Neutrophil (primary cell): ENCODE data around the gene IL23R.

Experiments
- H3K27ac ChIP-seq: fragments of 200-600 bp; sonication (generic); 2 replicates; pipeline ENCODE4 v1.5.1; 2016; ENCODE audit warnings: mild to moderate bottlenecking, moderate library complexity
- H3K27me3 ChIP-seq: fragments of 200-600 bp; sonication (generic); 2 replicates; pipeline ENCODE4 v1.6.0; 2016; ENCODE audit warnings: mild to moderate bottlenecking
- H3K36me3 ChIP-seq: fragments of 200-600 bp; sonication (generic); 2 replicates; pipeline ENCODE4 v1.5.1; 2017
- H3K4me1 ChIP-seq, 2 experiments: fragments of 200-600 bp in 1 of 2; sonication (generic) in 1 of 2; 1 replicate in 1 of 2; 2 replicates in 1 of 2; pipeline versions ENCODE4 v1.5.1 to v1.6.1; 2013 to 2016; ENCODE audit warnings: low read depth in 1 of 2, low read length in 1 of 2, mild to moderate bottlenecking in 1 of 2, moderate library complexity in 1 of 2; ENCODE audit not compliant: control insufficient read depth in 1 of 2, insufficient read depth in 1 of 2
- H3K4me3 ChIP-seq, 2 experiments: fragments of 200-600 bp in 1 of 2; sonication (generic) in 1 of 2; 1 replicate in 1 of 2; 2 replicates in 1 of 2; pipeline ENCODE4 v1.5.1; 2013 to 2016; ENCODE audit warnings: low read depth in 1 of 2, low read length in 1 of 2, mild to moderate bottlenecking in 1 of 2, moderate library complexity in 1 of 2
- H3K9me3 ChIP-seq: fragments of 200-600 bp; sonication (generic); 2 replicates; pipeline ENCODE4 v1.5.1; 2016
- TF ChIP-seq, protein P1 (sequence below): fragments of 200-600 bp; sonication (generic); IDR thresholded peaks from 2 replicates; pipeline ENCODE4 v1.5.1; 2016; ENCODE audit warnings: antibody characterized with exemption

Gene IL23R

DNA sequence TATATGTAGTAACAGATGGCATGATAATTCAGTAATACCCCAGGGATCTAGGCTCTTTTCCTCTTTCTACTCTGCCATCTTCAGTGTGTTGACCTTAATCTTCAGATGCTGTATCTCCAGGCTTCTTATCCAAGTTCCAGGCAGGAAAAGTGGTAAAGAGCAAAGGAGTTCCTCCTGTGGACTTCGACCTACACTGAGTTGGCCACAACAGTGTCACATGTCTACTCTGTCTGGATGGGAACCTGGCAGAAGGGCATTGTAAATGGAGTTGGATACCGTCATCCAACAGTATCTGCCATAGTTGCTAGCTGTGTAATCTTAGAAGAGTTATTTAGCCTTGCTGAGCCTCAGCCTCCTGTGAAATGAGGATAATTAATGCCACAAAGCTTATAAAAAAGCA lies 21.9 kb downstream of the IL23R start:
- no peak overlapping the region for H3K27ac ChIP-seq
- no peaks in the 10 kb centered on the region for H3K36me3 ChIP-seq
- H3K27me3 ChIP-seq: no peaks in the 10 kb centered on the region
- TF ChIP-seq, protein P1, sequence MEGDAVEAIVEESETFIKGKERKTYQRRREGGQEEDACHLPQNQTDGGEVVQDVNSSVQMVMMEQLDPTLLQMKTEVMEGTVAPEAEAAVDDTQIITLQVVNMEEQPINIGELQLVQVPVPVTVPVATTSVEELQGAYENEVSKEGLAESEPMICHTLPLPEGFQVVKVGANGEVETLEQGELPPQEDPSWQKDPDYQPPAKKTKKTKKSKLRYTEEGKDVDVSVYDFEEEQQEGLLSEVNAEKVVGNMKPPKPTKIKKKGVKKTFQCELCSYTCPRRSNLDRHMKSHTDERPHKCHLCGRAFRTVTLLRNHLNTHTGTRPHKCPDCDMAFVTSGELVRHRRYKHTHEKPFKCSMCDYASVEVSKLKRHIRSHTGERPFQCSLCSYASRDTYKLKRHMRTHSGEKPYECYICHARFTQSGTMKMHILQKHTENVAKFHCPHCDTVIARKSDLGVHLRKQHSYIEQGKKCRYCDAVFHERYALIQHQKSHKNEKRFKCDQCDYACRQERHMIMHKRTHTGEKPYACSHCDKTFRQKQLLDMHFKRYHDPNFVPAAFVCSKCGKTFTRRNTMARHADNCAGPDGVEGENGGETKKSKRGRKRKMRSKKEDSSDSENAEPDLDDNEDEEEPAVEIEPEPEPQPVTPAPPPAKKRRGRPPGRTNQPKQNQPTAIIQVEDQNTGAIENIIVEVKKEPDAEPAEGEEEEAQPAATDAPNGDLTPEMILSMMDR: no peak
- H3K4me1 ChIP-seq: no peaks in the 10 kb centered on the region
- H3K9me3 ChIP-seq: no peaks in the 10 kb centered on the region
- no peak overlapping the region for H3K4me3 ChIP-seq

DNA sequence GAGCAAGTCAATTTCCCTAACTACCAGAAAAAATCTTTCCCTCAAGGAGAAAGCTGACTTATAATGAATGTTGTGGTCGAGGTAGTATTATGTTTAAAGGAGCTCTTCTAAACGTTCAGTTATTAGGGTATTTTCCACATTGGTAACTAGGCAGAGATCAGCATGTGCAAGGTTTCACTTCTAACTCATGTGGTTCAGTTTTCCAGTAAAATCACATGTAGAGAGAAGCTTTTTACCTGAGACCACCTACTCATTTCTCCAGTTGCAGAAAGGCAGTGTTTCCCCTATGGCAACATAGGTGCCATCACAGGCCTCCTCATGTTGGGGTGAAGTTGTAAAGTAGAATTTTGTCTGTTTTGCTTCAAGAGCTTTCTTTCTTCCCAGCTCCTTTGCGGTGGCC lies 23.7 kb downstream of the IL23R start:
- TF ChIP-seq, protein P1: no peak
- Histone ChIP-seq H3K9me3 (no peaks in the 10 kb centered on the region), H3K4me3 (no peak overlapping the region), H3K4me1 (no peaks in the 10 kb centered on the region), H3K27ac (no peak overlapping the region), H3K27me3 (no peaks in the 10 kb centered on the region), H3K36me3 (no peaks in the 10 kb centered on the region)

DNA sequence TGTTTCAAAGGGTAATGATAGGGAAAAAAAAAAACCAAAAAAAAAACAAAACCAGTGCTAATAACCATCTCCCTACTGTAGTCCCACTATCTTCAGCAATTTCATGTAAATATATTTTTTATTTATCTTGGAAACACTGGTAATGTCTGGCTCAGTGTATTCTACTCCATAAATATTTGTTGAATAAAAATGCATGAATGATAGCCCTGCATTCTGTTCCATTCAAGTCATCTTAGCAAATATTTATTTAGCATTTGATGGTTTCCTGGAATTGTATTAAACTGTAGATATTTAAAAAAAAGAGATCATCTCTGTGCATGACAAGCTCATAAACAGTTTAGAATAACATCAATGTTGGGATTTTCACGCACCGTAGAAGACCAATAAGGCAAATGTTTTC lies 24.2 kb downstream of the IL23R start:
- no peak overlapping the region for H3K4me3 ChIP-seq
- no peaks in the 10 kb centered on the region for H3K36me3 ChIP-seq
- H3K27me3 ChIP-seq: no peaks in the 10 kb centered on the region
- H3K4me1 ChIP-seq: no peaks in the 10 kb centered on the region
- no peak overlapping the region for H3K27ac ChIP-seq
- TF ChIP-seq, protein P1: no peak
- H3K9me3 ChIP-seq: no peaks in the 10 kb centered on the region

DNA sequence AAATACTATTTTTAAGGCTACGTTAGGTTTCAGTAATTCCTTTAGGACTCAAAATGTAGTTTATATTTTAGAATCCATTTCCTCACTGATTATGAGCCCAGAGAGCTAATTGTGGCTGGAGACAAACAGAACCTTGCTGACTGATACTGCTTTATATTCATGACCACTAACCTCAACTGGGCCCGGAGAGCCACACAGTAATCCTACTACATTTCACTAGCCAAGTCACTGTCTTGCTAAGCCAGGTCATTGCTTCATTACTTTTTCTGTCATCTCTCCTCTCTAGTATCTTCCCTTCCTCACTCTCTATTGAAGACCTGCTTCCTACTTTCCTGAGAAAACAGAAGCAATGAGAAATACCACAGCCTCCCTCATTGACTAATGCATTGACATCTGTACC lies 24.7 kb downstream of the IL23R start:
- Histone ChIP-seq H3K4me1 (no peaks in the 10 kb centered on the region), H3K36me3 (no peaks in the 10 kb centered on the region), H3K4me3 (no peak overlapping the region), H3K27me3 (no peaks in the 10 kb centered on the region), H3K27ac (no peak overlapping the region), H3K9me3 (no peaks in the 10 kb centered on the region)
- TF ChIP-seq, protein P1: no peak

DNA sequence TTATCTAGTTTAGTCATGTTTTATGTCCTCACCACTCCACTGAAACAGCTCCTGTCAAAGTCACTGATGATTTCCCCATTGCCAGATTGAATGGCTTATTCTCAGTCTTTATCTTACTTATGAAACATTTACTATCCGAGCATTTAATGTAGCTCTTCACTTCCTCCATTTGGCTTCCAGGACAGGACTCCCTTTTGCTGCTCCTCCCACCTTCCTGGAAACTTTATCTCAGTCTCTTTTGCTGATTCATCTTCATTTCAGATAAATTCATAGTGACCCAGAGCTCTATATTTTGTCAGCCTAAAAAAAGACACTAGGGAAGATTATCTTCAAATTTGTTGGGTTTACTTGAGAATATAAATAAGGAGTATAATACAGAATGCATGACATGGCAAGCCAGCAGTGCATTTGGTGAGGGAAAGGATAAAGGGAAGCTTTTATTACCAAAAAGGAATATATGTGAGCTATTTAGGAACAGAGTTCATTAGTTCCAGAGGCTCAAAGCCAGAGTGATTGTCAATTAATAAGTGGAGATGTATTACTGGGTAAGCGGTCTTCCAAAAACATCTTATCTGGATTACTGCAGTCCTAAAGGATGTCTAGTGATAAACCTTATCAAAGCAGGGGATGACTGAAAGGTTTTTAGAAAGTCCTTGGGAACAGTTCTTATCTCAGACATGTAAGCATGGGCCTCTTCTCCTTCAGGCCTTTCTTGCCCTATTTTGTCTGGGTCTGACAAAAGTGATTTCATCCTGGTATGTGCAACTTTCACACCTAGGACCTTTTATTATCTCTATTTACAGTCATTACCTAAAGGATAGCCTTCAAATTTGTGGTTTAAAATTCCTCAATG lies 25.6 kb downstream of the IL23R start:
- Histone ChIP-seq H3K4me1 (no peaks in the 10 kb centered on the region), H3K36me3 (no peaks in the 10 kb centered on the region), H3K4me3 (no peak overlapping the region), H3K27ac (no peak overlapping the region), H3K27me3 (no peaks in the 10 kb centered on the region), H3K9me3 (no peaks in the 10 kb centered on the region)
- TF ChIP-seq, protein P1: no peak
